ENCODE measurements around the gene PPP1R12B. TPM values are rescaled to one million over a fixed set of nuclear protein-coding genes. Genes with fewer than 3 reads are reported as not detected.

The PPP1R12B gene
- 10 to 100 TPM; 21.6 to 26.0 TPM for total RNA-seq

DNA sequence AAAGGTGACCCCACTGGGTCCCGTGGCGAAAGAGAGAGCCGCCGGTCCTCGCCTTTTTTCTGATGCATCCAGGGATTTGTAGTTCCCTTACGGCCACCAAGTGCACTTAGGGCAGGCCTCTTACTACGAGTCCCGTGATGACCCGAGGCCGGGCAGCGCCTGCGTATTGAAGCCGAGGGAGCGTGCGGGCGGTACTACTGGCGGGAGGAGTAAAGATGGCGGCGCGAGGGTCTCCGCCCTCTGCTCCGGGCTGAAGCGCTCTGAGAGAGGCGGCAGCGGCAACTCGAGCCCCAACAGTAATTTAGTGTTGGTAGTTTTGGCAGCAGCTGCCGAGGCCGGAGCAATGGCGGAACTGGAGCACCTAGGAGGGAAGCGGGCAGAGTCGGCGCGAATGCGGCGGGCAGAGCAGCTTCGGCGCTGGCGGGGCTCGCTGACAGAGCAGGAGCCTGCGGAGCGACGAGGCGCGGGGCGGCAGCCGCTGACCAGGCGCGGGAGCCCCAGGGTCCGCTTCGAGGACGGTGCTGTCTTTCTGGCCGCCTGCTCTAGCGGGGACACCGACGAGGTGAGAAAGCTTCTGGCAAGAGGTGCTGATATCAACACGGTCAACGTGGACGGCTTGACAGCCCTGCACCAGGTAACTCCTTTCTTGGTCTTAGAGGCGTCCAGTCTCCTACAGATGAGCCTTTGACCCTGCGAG lies at the start of gene PPP1R12B:
Gene PPP1R12B, plus strand, starts transcription at position 191 of the 697 bp plus-strand sequence. Its CDS starts 153 bp downstream, at position 344.
- Mint-ChIP-seq H3K4me3 (peak within 1 kb of the TSS; percentile 86), H3K9me3 (no peaks in the 10 kb centered on the region), H3K27ac (peak within 1 kb of the TSS; percentile 96), H3K27me3 (no peaks in the 10 kb centered on the region), H3K4me1 (peaks cover 16% of the 10 kb centered on the region), H3K36me3 (ENCODE audit: low read depth) (no peaks in the 10 kb centered on the region)
- peak; percentile 99 for ATAC-seq (replicated peaks)

GRCh38 chr1:202302166-202302565 lies 46.3 kb upstream of the PPP1R12B start:
- Mint-ChIP-seq H3K27me3 (peaks cover 3% of the 10 kb centered on the region), H3K4me1 (no peaks in the 10 kb centered on the region), H3K27ac (no peak overlapping the region), H3K4me3 (no peak overlapping the region), H3K36me3 (ENCODE audit: low read depth) (no peaks in the 10 kb centered on the region), H3K9me3 (no peaks in the 10 kb centered on the region)
- no peak for ATAC-seq (replicated peaks)

- Mint-ChIP-seq H3K9me3 (no peaks in the 10 kb centered on the region), H3K36me3 (ENCODE audit: low read depth) (no peaks in the 10 kb centered on the region), H3K27me3 (no peaks in the 10 kb centered on the region), H3K4me1 (no peaks in the 10 kb centered on the region), H3K4me3 (no peak overlapping the region), H3K27ac (no peak overlapping the region)
- ATAC-seq (replicated peaks) = no peak
Measured at GRCh38 chr1:202304375-202304774, 44.1 kb upstream of the PPP1R12B start.

DNA sequence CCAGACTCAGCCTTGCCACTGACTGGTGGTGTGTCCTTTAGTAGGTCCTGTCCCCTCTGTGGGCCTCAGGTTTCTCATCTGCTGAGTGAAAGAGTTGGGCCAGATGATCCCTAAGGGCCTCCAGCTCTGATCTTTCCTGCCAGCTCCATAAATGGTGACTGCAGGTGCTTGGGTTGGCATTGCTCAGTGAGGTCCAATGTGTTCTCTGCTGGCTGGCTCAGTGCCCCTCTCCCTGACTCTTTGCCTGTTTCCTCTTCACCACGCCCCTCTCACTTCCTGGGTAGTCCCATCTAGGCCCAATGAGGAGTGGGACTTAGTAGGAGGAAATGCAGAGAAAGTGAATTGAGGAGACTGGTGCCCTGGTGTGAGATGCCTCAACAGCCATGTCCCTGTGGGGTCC lies 43.3 kb upstream of the PPP1R12B start:
- no peaks in the 10 kb centered on the region for H3K4me1 Mint-ChIP-seq
- H3K27ac Mint-ChIP-seq = no peak overlapping the region
- H3K36me3 Mint-ChIP-seq (ENCODE audit: low read depth) = no peaks in the 10 kb centered on the region
- no peak for ATAC-seq (replicated peaks)
- H3K27me3 Mint-ChIP-seq = no peaks in the 10 kb centered on the region
- no peaks in the 10 kb centered on the region for H3K9me3 Mint-ChIP-seq
- no peak overlapping the region for H3K4me3 Mint-ChIP-seq

DNA sequence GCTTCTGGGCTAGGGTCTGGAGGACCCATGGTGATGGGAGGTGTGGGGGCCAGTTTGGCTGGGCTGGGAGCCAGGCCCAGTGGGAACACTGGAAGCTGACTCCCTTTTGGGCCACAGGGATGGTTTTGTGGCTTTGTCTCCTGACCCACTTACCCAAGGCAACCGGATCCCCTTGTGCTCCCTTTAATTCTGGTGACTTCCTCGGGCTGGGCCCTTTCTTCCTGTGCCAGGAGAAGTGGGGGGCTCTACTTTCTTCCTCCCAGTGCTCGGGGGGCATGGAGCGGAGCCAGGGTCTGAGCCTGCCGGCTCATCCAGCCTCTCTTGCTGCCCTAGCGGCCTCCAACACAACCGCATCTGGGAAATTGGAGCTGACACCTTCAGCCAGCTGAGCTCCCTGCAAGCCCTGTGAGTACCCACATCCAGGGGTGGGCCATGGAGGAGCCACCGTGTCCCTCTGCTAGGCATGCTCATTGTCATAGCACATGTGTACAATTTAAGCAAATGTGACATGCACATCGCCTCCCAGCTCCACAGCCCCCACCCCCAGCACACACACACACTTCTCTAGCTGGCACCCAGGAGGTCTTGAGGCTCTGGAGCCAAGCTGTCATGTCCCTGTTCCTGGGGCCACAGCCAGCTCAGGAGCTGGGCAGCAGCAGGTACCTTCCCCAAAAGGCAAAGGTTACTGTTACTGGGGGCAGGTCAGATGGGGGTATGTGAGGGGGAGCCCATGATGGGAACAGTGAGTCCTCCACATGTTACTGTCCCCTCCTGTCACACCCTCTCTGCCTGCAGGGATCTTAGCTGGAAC lies 41.8 kb upstream of the PPP1R12B start:
- no peak overlapping the region for H3K27ac Mint-ChIP-seq
- no peak overlapping the region for H3K4me3 Mint-ChIP-seq

DNA sequence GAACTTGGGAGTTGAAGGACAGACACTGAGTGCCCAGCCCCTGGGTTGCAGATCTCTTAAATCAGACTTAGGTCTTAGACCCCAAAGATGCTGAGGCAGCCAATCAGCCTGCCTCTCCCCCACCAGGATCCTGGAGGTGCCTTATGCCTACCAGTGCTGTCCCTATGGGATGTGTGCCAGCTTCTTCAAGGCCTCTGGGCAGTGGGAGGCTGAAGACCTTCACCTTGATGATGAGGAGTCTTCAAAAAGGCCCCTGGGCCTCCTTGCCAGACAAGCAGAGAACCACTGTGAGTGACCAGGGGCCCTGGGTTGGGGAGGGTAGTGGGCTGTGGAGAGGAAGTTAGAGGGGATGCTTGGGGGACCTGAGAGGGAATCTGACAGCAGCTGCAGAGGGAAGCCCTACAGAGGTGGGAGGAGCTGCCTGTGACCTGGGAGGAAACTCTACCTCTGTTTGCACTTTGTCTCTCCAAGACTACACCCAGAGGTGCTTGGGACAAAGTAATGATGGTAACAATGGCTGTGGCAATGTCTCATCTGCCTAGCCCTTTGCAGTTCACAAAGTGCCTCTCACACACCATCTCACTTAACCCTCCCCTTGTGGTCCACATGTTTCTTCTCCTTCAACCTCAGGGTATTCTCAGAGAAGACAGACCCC lies 38.3 kb upstream of the PPP1R12B start:
- H3K4me3 Mint-ChIP-seq = no peak overlapping the region
- peak overlapping the region; percentile 12 for H3K27ac Mint-ChIP-seq
- no peaks in the 10 kb centered on the region for H3K36me3 Mint-ChIP-seq (ENCODE audit: low read depth)
- no peaks in the 10 kb centered on the region for H3K9me3 Mint-ChIP-seq
- H3K4me1 Mint-ChIP-seq = no peaks in the 10 kb centered on the region
- ATAC-seq (replicated peaks) = no peak
- H3K27me3 Mint-ChIP-seq = peaks cover 3% of the 10 kb centered on the region

More for the DNA sequence above, 41.8 kb upstream of the PPP1R12B start:
- Mint-ChIP-seq H3K4me1 (no peaks in the 10 kb centered on the region), H3K36me3 (ENCODE audit: low read depth) (no peaks in the 10 kb centered on the region), H3K9me3 (no peaks in the 10 kb centered on the region), H3K27me3 (no peaks in the 10 kb centered on the region)
- no peak for ATAC-seq (replicated peaks)

GRCh38 chr1:202310746-202311145 lies 37.8 kb upstream of the PPP1R12B start:
- H3K36me3 Mint-ChIP-seq (ENCODE audit: low read depth) = no peaks in the 10 kb centered on the region
- ATAC-seq (replicated peaks) = no peak
- no peaks in the 10 kb centered on the region for H3K4me1 Mint-ChIP-seq
- peak overlapping the region; percentile 12 for H3K27ac Mint-ChIP-seq
- H3K9me3 Mint-ChIP-seq = no peaks in the 10 kb centered on the region
- H3K4me3 Mint-ChIP-seq = no peak overlapping the region
- peaks cover 3% of the 10 kb centered on the region for H3K27me3 Mint-ChIP-seq

GRCh38 chr1:202311875-202312635 lies 36.4 kb upstream of the PPP1R12B start:
- Mint-ChIP-seq H3K27me3 (peaks cover 3% of the 10 kb centered on the region), H3K36me3 (ENCODE audit: low read depth) (no peaks in the 10 kb centered on the region), H3K9me3 (no peaks in the 10 kb centered on the region), H3K27ac (peak overlapping the region; percentile 61), H3K4me3 (no peak overlapping the region), H3K4me1 (no peaks in the 10 kb centered on the region)
- no peak for ATAC-seq (replicated peaks)

DNA sequence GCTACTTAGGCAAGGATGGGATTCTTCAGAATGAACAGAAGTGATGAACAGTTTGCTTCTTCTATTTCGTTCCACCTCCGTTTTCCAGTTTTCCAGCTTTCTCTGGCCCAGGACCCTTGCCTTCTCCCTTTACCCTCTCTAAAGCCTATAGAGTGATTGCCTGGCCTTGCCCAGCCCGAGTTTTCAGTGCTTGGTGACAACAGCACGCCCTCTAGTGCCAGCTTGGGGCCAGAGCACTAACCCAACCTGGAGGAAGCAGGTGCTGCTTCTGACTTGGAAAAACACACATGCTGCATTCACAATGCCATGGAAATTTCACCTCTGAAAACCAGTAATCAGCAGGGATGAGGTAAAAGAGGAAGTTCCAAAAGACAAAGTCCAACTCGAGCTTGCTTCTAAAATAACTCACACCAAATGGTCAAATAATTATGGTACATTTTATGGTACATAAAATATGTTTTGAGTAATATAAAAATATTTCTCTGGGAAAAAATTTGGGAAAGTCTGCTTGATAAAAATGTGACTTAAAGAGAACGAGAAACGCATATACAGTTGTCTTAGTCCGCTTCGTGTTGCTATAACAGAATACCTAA lies 32.8 kb upstream of the PPP1R12B start:
- no peaks in the 10 kb centered on the region for H3K4me1 Mint-ChIP-seq
- H3K9me3 Mint-ChIP-seq = no peaks in the 10 kb centered on the region
- H3K27me3 Mint-ChIP-seq = peaks cover 3% of the 10 kb centered on the region
- ATAC-seq (replicated peaks) = peak; percentile 85
- H3K36me3 Mint-ChIP-seq (ENCODE audit: low read depth) = no peaks in the 10 kb centered on the region
- no peak overlapping the region for H3K4me3 Mint-ChIP-seq
- no peak overlapping the region for H3K27ac Mint-ChIP-seq

- ATAC-seq (replicated peaks) = no peak
- Mint-ChIP-seq H3K27me3 (peaks cover 3% of the 10 kb centered on the region), H3K4me3 (no peak overlapping the region), H3K9me3 (no peaks in the 10 kb centered on the region), H3K36me3 (ENCODE audit: low read depth) (no peaks in the 10 kb centered on the region), H3K4me1 (no peaks in the 10 kb centered on the region), H3K27ac (no peak overlapping the region)
Measured at GRCh38 chr1:202316186-202316585, 32.3 kb upstream of the PPP1R12B start.

DNA sequence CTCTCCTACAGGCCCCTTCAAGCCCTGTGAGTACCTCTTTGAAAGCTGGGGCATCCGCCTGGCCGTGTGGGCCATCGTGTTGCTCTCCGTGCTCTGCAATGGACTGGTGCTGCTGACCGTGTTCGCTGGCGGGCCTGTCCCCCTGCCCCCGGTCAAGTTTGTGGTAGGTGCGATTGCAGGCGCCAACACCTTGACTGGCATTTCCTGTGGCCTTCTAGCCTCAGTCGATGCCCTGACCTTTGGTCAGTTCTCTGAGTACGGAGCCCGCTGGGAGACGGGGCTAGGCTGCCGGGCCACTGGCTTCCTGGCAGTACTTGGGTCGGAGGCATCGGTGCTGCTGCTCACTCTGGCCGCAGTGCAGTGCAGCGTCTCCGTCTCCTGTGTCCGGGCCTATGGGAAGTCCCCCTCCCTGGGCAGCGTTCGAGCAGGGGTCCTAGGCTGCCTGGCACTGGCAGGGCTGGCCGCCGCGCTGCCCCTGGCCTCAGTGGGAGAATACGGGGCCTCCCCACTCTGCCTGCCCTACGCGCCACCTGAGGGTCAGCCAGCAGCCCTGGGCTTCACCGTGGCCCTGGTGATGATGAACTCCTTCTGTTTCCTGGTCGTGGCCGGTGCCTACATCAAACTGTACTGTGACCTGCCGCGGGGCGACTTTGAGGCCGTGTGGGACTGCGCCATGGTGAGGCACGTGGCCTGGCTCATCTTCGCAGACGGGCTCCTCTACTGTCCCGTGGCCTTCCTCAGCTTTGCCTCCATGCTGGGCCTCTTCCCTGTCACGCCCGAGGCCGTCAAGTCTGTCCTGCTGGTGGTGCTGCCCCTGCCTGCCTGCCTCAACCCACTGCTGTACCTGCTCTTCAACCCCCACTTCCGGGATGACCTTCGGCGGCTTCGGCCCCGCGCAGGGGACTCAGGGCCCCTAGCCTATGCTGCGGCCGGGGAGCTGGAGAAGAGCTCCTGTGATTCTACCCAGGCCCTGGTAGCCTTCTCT lies 30.3 kb upstream of the PPP1R12B start:
- Mint-ChIP-seq H3K36me3 (ENCODE audit: low read depth) (no peaks in the 10 kb centered on the region), H3K4me3 (no peak overlapping the region), H3K27me3 (peaks cover 3% of the 10 kb centered on the region), H3K4me1 (no peaks in the 10 kb centered on the region), H3K9me3 (no peaks in the 10 kb centered on the region), H3K27ac (no peak overlapping the region)
- ATAC-seq (replicated peaks) = no peak

GRCh38 chr1:202319381-202320080 lies 29.0 kb upstream of the PPP1R12B start:
- no peaks in the 10 kb centered on the region for H3K27me3 Mint-ChIP-seq
- H3K27ac Mint-ChIP-seq = peak overlapping the region; percentile 18
- H3K9me3 Mint-ChIP-seq = no peaks in the 10 kb centered on the region
- H3K4me1 Mint-ChIP-seq = no peaks in the 10 kb centered on the region
- peak; percentile 23 for ATAC-seq (replicated peaks)
- H3K36me3 Mint-ChIP-seq (ENCODE audit: low read depth) = no peaks in the 10 kb centered on the region
- no peak overlapping the region for H3K4me3 Mint-ChIP-seq

DNA sequence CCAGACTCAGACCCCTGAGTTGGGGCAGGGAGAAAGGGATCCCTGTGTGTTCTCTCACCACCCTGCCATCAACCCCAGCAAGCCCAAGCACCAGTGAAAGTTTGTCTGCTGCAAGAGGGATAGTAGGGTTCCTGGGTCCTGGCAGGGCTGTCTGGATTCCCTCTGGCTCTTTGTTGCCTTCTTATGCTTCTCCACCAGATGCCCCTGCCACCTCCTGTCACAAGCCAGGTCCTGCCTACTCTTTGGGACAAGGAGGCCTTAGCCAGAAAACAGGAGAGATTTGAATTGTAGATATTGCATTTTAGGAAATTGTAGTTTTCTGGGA lies 28.5 kb upstream of the PPP1R12B start:
- ATAC-seq (replicated peaks) = no peak
- H3K4me1 Mint-ChIP-seq = no peaks in the 10 kb centered on the region
- H3K27ac Mint-ChIP-seq = no peak overlapping the region
- no peaks in the 10 kb centered on the region for H3K9me3 Mint-ChIP-seq
- H3K36me3 Mint-ChIP-seq (ENCODE audit: low read depth) = no peaks in the 10 kb centered on the region
- no peak overlapping the region for H3K4me3 Mint-ChIP-seq
- no peaks in the 10 kb centered on the region for H3K27me3 Mint-ChIP-seq
